NCI-H1694 (cell line): ENCODE measurements around the gene ARHGEF7.
"Not testable (repeated sequence)": the region's sequence is repeated elsewhere in the genome, so short reads cannot be mapped to it uniquely, and the experiment has no call there.

Experiments
- DNase-seq: peaks from one replicate; lab custom pipeline; 2025; lab: John Stamatoyannopoulos, UW

ARHGEF7 gene, protein sequence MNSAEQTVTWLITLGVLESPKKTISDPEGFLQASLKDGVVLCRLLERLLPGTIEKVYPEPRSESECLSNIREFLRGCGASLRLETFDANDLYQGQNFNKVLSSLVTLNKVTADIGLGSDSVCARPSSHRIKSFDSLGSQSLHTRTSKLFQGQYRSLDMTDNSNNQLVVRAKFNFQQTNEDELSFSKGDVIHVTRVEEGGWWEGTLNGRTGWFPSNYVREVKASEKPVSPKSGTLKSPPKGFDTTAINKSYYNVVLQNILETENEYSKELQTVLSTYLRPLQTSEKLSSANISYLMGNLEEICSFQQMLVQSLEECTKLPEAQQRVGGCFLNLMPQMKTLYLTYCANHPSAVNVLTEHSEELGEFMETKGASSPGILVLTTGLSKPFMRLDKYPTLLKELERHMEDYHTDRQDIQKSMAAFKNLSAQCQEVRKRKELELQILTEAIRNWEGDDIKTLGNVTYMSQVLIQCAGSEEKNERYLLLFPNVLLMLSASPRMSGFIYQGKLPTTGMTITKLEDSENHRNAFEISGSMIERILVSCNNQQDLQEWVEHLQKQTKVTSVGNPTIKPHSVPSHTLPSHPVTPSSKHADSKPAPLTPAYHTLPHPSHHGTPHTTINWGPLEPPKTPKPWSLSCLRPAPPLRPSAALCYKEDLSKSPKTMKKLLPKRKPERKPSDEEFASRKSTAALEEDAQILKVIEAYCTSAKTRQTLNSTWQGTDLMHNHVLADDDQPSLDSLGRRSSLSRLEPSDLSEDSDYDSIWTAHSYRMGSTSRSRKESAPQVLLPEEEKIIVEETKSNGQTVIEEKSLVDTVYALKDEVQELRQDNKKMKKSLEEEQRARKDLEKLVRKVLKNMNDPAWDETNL

DNA sequence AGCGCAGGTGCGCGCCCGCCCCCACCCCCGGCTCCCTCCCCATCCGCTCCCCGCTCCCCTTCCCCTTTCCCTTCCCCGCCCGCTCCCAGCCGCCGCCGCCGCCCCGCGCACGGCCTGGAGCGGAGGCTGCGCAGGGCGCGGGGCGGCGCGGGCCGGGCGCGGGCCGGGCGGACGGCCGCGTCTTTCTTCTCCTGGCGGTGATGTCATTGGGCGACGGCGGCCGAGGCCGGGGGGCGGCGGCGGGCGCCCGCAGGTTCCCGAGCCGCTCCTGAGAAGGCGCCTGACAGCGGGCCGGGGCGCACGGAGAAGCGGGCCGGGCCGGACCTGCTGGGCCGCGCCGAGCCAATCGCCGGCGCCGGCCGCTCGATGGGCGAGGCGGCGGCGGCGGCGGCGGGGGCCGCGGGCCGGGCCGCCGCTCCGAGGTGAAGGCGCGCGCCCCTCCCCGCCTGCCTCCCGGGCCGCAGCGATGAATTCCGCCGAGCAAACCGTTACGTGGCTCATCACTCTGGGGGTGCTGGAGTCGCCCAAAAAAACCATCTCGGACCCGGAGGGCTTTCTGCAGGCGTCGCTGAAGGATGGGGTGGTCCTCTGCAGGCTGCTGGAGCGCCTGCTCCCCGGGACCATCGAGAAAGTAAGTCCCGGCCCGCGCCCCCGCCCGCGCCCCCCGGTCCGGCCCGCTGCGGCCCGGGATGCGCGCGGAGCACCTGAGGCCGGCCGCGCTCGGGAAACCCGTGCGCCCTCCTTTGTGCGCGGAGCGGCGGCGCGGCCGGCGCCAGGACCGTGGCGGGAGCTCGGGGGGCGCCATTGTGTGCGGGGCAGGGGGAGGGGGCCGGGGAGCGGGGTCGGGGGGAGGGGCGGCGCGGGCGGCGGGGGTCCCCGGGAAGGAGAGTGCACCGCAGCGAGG, at the start of gene ARHGEF7:
ARHGEF7 (plus strand) TSS at position 250 of the 904 bp plus-strand sequence; CDS start at position 467, 217 bp downstream.
- no peak for DNase-seq

DNA sequence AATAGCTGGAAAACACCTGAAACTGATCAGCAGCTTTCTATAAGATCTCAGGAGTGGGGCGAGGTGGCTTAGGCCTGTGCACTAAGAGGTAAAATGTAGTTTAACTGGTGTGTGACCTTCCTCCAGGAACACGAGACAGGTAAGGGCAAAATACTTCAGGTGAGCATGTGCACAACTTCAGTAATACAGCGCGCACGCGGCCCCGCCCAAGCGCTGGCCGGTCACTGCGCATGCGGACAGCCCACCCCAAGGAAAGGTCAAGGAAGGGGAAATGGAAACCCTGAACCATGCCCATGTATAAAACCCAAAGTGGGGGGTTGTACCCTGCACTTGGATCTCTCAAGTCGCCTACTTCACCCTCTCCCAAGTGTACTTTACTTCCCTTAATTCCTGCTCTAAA, 49.4 kb upstream of the ARHGEF7 start:
- no peak for DNase-seq

DNA sequence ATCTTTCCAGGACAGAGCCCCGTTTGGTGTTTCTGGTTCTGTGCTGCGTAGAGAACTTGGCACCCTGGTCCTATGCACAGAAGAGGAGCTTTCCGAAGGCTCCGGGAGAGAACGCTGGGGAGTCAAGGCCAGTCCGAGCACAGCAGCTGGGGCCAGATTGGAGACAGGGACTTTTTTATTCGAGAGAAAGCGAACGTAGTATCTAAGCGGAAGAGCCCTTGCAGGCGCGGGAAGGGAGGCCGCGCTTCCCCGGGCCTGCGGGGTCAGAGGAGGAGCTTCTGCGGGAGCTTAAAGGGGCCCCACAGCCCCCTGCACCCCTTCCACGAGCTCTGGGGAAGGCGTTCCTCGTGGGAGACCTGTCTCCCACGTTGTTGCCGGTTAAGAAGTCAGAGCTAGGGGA, 48.6 kb upstream of the ARHGEF7 start:
- DNase-seq: no peak

DNA sequence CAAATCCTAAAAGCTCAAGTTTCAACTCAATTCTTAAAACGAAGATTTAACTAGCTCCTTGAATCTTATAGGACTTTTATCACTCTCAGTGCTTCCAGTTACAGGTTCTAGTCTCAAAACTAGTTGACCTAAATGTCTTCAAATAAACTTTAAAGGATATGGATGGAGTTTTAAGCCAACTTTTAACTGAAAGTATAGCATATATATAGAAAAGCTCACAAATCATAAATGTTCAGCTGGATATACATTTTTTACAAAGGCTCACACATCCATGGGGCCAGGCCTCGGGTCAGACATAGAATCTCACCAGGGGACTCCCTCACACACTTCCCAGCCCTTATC, 47.1 kb upstream of the ARHGEF7 start:
- DNase-seq: no peak

DNA sequence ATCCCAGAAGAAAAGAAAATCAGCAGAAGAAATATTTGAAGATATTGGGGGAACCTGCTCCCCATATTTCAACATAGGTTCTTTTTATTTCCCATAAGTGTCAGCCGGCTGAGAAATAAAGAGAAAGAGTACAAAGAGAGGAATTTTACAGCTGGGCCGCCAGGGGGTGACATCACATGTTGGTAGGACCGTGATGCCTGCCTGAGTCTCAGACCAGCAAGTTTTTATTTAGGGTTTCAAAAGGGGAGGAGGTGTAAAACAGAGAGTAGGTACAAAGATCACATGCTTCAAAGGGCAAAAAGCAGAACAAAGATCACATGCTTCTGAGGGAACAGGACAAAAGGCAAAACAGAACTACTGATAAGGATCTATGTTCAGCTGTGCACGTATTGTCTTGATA, 44.0 kb upstream of the ARHGEF7 start:
- DNase-seq: peak; percentile 4

DNA sequence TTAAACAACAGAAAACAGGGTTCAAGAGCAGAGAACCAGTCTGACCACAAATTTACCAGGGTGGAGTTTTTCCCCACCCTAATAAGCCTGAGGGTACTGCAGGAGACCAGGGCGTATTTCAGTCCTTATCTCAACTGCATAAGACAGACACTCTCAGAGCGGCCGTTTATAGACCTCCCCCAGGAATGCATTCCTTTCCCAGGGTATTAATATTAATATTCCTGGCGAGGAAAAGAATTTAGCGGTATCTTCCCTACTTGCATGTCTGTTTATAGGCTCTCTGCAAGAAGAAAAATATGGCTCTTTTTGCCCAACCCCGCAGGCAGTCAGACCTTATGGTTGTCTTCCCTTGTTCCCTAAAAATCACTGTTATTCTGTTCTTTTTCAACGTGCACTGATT, 43.6 kb upstream of the ARHGEF7 start:
- DNase-seq: not testable (repeated sequence)

DNA sequence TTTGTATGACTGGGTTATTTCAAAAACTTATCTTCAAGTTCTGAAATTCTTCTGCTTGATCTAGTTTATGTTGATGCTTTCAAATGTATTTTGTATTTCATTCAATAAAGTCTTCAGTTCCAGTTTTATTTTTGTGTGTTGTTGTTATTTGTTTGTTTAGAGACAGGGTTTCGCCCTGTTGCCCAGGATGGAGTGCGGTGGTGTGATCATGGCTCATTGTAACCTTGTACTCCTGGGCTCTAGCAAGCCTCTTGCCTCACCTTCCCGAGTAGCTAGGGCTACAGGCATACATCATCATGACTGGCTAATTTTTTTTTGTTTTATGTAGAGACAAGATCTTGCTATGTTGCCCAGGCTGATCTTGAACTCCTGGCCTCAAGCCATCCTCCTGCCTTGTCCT, 40.3 kb upstream of the ARHGEF7 start:
- no peak for DNase-seq

DNA sequence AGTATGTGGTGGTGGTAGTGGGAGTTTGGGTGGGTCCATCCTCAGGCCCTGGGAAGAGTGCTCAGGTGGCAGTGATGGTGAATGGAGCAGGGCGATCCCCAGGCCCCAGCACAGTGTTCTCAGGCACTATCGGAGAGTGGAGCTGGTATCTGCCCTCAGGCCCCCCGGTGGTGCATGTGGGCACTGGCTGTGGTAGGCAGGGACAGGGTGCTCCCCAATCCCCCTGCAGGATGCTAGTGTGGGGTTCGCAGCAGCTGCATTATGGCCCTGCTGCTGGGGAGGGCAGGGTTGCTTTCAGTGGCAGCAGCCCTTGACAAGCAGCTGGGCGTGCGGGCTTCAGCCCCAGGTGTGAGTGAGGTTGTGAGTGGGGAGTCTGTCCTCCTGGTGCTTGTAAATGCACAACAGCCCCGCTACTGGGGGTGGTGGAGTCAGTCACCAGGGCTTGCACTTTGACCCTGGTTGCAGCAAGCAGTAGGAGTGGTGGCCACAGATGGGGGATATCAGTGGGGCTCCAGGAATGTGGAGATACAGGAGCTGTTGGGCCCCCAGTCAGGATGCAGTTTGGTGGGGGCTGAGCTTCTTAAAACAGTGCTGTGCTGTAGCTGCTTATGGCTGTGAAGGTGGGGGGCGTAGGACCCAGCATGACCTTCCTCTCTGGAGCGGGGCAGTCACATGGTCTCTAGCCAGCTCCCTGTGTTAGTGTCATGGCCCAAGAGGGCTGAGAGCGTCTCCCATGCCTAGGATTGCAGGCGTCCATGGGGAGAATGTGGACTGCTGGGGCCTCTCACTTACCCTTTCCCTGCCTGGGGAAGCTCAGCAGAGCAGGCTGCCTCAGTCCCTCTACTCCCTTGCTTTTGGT, 38.7 kb upstream of the ARHGEF7 start:
- no peak for DNase-seq

DNA sequence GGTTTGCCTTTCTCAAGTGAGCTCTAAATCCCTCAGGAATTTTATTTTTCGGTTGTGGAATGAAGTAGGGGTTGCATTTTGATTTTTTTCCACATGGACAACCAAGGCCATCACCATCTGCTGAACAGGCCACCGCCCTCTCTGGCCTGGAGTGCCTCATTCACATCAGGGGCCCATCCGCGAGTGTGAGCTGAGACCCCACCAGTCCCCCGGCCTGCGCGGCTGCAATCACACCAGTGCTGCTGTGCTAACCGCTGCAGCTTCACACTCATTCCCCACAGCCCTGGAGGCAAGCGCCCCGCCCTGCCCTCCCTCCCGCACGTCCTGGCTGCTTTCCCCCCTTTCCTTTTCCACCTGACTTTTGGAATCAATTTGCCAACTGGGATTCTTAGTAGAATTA, 35.7 kb upstream of the ARHGEF7 start:
- DNase-seq: no peak

DNA sequence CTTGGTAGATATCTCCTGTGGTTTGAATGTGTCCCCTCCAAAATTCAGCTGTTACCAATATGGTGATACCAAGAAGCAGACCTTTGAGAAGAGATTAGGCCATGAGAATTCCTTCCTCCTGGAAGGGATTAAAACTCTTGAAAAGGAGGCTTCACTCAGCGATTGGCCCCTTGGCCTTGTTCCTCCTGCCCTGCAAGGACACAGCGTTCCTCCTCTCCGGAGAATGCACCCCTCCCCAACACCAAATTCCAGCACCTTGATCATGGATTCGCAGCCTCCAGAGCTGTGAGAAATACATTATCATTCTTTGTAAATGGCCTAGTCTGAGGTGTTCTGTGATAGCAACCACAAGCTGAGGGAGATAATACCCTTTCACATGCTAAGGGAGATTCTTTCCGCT, 34.5 kb upstream of the ARHGEF7 start:
- DNase-seq: no peak

DNA sequence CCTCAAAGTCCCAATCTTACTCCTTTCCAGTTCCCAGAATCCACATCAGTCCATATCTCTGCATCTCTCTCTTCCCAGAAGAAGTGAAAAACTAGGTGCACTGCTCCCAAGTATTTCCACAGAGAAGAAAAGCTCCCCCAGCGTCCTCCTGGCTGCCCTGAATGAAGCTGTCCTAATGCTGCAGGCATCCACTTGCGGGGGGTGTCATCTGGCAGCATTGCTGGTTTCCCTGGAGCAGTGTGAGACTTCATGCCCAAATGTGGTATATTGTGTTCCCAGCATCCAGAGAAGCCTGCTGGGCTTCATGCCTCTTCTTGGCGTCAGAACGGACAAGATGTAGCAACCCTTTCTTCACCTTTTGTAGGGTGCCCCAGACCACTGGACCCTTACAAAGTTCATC, 32.9 kb upstream of the ARHGEF7 start:
- DNase-seq: no peak

DNA sequence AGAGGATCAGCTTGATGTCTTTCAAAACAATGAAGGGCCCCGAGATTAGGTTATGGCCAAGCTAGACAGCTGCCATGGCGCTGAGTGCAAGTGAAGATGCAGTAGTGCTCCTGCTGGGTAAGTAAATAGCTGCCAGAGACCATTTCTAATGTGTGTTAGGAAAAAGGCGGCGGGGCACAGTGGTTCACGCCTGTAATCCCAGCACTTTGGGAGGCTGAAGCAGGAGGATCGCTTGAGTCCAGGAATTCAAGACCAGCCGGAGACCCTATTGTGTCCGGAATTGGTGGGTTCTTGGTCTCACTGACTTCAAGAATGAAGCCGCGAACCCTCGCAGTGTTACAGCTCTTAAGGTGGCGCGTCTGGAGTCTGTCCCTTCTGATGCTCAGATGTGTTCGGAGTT, 32.3 kb upstream of the ARHGEF7 start:
- not testable (repeated sequence) for DNase-seq

DNA sequence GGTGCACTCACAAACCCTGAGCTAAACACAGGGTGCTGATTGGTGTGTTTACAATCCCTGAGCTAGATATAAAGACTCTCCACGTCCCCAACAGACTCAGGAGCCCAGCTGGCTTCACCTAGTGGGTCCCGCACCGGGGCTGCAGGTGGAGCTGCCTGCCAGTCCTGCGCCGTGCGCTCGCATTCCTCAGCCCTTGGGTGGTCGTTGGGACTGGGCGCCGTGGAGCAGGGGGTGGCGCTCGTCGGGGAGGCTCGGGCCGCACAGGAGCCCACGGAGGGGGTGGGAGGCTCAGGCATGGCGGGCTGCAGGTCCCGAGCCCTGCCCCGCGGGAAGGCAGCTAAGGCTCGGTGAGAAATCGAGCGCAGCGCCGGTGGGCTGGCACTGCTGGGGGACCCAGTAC, 31.4 kb upstream of the ARHGEF7 start:
- DNase-seq: not testable (repeated sequence)

DNA sequence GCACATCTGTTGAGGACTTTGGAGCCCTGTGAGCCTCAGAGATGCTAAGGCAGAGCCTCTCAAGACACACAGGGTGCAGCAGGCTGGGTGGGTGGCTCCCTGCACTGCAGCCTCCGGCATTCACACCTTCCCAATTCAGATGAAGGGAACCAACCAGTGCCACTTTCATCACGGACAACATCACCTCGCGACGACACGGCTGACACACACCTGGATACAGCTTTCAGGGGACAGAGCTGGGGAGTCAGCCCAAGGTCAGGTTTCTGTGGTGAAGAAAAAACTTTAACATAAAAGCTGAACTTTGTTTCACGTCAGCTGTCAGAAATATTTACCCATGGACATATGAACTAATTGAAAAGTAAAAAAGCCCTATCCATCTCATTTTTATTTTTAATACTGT, 24.9 kb upstream of the ARHGEF7 start:
- DNase-seq: no peak

DNA sequence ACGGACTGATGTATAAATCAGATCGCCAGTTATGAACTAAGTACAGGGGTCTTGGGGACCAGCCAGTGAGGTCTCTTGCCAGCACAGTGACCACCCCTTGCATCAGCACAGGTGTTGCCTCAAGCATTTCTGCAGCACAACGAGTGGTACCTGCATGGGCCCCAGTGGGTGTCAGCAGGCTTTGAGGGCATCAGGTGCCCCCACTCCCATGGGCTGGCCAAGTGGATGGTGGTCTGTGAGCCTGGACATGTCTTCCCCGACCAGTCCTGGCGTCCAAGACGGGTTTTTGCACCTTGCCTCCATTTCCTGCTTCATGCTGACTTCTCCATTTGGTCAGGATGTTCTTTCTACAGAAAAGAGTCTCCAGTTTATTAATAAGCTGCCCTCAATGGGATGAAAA, 22.4 kb upstream of the ARHGEF7 start:
- DNase-seq: no peak

DNA sequence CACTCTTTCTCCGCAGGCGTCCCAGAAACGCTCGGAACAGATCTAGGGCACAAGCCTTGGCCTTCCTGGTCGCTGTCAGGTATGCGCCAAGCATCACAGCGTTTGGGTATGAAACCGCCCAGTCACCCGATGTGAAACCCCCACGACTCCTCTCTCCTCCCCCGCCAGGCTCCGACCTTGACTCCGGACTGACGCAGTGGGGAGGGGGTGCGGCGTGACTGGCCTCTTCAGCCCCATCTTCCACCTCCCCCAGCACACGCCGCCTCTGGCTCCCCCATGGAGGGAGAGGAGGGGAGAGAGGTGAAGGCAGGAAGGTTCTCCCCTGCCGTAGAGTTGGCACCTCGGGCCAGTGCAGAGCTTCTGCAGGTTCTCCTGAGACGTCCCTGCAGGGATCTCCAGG, 22.0 kb upstream of the ARHGEF7 start:
- DNase-seq: no peak

DNA sequence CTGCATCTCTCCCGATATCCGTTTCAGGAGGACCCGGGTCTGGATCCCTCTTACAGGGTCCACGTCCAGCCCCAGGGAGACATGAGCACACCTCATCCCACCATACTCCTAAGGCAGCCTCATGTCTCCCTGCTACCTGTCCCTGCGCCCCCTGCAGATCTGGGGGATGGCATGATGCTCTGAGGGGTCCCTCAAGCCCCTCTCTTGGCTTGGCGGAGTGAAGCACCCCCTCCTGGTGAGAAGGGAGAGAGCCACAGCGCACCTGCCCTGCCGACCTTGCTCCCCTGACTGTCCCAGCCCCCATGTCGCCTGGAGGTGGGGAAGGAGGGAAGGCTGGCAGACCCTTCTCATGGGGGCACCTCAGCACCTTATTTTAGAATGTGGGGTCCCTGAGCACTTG, 21.5 kb upstream of the ARHGEF7 start:
- no peak for DNase-seq

DNA sequence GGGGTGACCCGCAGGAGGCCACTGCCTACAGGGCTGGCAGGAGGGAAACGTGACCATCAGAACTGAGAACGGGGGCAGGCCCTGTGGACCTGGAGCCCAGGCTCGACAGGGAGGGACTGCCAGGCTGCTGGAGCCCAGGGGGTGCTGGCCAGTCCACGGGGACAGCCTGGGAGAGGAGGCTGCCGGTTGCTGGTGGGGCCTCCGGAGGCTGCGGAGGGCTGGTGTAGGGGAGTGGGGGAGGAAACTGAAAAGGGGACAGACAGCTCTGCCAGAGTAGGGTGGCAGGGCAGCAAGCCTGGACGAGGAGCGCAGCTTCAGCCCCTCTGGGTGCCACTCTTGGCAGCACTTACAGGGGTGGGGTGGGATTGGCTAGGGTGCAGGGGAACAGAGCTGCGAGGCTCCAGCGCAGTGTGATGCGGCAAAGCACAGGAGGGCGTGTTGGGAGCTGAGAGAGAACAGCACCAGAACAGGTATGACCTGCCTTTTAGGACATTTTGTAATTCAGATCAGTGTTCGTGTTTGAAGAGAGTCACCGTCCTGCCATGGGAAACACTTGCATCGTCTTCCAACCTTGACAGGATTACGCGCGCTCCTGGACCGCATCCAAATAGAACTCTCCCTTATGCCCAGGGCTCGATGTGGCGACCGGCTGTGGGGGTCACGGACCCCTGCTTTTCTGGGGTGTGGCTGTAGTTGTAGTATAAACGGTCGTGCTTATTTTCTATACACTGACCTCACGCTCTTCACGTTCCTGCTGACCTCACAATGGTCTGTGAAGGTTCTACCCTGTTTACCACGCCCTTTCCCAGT, 19.9 kb upstream of the ARHGEF7 start:
- no peak for DNase-seq

DNA sequence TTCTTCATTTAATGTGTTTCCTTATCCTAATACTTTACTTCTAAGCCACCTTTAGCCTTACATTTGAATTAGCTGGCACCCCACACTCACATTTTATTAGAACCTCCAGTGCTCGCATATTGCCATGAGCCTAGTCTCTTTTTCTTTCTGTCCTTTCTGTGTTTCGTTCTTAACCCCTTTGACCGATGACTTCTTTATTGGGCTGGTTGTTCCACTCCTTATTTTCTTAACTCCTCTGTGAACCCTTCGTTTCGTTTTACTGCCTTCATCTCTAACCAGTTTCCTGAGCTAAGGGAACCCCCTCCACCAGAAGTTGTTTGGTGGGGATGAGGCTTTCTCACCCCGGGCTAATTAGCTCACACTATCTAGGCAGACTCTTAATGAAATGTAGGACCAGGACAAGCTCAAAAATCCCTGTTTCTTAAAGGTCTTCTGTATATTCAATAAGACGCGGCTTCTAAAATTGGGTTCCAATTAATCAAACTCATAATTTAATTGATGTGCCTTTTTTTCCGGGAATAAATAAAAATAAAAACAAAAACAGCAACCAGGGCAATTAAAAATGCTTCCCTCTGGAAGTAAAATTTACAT, 19.1 kb upstream of the ARHGEF7 start:
- DNase-seq: no peak

DNA sequence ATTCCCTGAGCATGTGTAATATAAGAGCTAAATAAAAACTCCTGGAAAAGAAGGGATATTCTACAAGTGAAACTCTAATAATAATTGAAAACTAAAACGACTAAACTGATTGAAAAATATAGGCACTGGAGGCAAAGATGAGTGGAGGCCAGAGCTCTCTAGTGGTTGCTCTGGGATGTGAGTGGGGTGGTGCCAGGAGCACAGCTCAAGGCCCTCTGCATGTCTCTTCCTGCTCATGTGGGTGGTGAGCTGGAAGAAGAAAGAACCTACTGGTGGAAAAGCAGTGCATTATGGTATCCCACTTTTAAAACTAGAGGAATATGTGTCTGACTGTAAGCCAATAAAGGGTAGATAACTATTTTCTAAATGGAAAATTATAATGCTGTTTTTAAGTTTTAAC, 15.8 kb upstream of the ARHGEF7 start:
- DNase-seq: no peak
